Measurements from ENCODE around the gene KCNMB4. TPM values are rescaled to one million over a fixed set of nuclear protein-coding genes. Genes with fewer than 3 reads are reported as not detected.

The KCNMB4 gene
- total and polyA plus RNA-seq, 2 of the 4 experiments (the other 2 are of a cell fraction): 0.90 to 1.1 TPM

DNA sequence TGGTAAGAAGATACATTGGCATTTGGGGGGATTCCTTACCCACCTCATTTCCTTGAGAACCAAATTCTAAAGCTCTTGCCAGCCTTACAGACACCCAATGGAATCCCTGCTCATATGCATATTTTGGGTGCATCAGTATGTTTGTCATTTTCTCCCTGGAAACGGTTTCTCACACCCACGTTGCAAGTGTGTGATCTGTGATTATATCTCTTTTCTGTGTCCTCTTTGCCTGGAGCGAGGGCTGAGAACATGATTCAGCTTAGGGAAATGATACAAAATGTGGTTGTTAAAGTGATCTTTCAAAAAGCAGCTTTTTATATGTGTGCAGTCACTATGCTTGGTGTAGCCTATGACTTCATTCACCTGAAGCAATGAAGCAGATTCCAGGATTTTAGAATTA, 52.0 kb downstream of the KCNMB4 start:
- no peak overlapping the region for H2BK15ac ChIP-seq (ENCODE audit: low read depth, low read length)
- no peak overlapping the region for H4K91ac ChIP-seq (ENCODE audit: insufficient read depth, low read depth, low read length)
- intact Hi-C loops (cut with micrococcal nuclease): no loop called here
- H3K56ac ChIP-seq (ENCODE audit: extremely low read depth, insufficient read depth, low read length): no peak overlapping the region
- H3K4me3 ChIP-seq (ENCODE audit: insufficient read depth, low read depth, low read length): no peak overlapping the region
- no peak overlapping the region for H2BK120ac ChIP-seq (ENCODE audit: low read depth, low read length)
- H2BK20ac ChIP-seq (ENCODE audit: low read depth, low read length): no peak overlapping the region
- no peaks in the 10 kb centered on the region for H3K27me3 ChIP-seq (ENCODE audit: control insufficient read depth, insufficient read depth, low read length)
- H4K20me1 ChIP-seq (ENCODE audit: insufficient read depth, low read length): no peaks in the 10 kb centered on the region
- no peak overlapping the region for H2AK9ac ChIP-seq (replicated peaks; ENCODE audit: low read depth, low read length, poor library complexity)
- no peak overlapping the region for H3K4ac ChIP-seq (ENCODE audit: low read depth, low read length)
- H2BK5ac ChIP-seq (ENCODE audit: low read depth, low read length, poor library complexity, severe bottlenecking): no peak overlapping the region
- no peak for DNase-seq
- H3K18ac ChIP-seq (ENCODE audit: low read depth, low read length): no peak overlapping the region
- no peaks in the 10 kb centered on the region for H3K36me3 ChIP-seq (ENCODE audit: control insufficient read depth, insufficient read depth, low read length)
- in situ Hi-C loops (cut with MboI; ENCODE audit: low sequenced_read_pairs): no loop called here
- H3K9ac ChIP-seq (ENCODE audit: low read depth, low read length): no peak overlapping the region
- no peak overlapping the region for H3K14ac ChIP-seq (replicated peaks; ENCODE audit: low read depth, low read length)
- CTCF ChIA-PET: no interaction called here
- no peak overlapping the region for H4K5ac ChIP-seq (ENCODE audit: low read depth, low read length)
- POLR2A ChIA-PET (ENCODE audit: unreplicated experiment): no interaction called here
- no peak for ATAC-seq (ENCODE audit: low read depth)
- no peak overlapping the region for H3K27ac ChIP-seq (ENCODE audit: insufficient read depth, low read length)
- H3K9me3 ChIP-seq (ENCODE audit: control insufficient read depth, insufficient read depth, low read length): no peaks in the 10 kb centered on the region
- no TSS peak for BruUV-seq (replicated peaks)
- no peak overlapping the region for H2AFZ ChIP-seq (replicated peaks; ENCODE audit: low read length, poor library complexity)
- no peaks in the 10 kb centered on the region for H3K9me1 ChIP-seq (ENCODE audit: insufficient read depth, low read length)
- H3K23ac ChIP-seq (ENCODE audit: low read depth, low read length): no peak overlapping the region
- TF ChIP-seq MAZ (IDR thresholded peaks at IDR 0.05; ENCODE audit: borderline replicate concordance, low read depth, low read length): no peak
- H2AK5ac ChIP-seq (ENCODE audit: low read depth, low read length): no peak overlapping the region
- WGBS, 2 experiments (ENCODE audit: extremely low coverage in 2 of 2, insufficient read length in 1 of 2): no CpG with 5 or more reads among the region's 3 CpGs
- no peaks in the 10 kb centered on the region for H3K79me1 ChIP-seq (ENCODE audit: low read depth in 1 of 2, low read length in 2 of 2)
- no peak overlapping the region for H4K8ac ChIP-seq (ENCODE audit: low read depth in 2 of 2, low read length in 2 of 2)
- dilution Hi-C loops (cut with HindIII; ENCODE audit: low sequenced_read_pairs, unreplicated experiment): no loop called here
- H3K4me2 ChIP-seq (ENCODE audit: low read depth, low read length): no peak overlapping the region
- H3K4me1 ChIP-seq (ENCODE audit: control insufficient read depth, insufficient read depth, low read length): no peaks in the 10 kb centered on the region
